Measurements from ENCODE around the gene DGCR8.

Gene DGCR8

DNA sequence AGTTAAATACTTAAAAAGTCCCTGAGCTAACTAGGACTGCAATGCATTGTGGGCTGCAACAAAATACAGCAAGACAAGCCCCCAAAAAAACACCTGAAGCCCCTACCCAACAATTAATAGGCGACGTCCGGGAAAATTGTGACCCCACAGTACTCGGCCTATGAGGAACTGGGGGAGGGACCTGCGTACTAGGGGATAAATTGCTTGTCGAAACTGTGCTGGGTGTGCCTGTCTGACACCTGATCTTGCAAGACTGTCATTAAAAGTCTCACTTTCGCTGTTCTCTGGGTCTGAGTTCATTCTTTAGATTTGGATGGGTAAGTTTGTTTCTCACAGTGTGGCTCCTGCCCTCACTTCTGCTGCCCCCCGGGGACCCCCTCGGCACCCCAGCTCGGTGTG is 44.0 kb upstream of the DGCR8 start:
- DNase-seq (ENCODE audit: low spot score) = peak; percentile 51
- no peak for TF ChIP-seq CTCF (IDR thresholded peaks at IDR 0.05; ENCODE audit: borderline replicate concordance, control extremely low read depth, extremely low read depth, insufficient read depth, missing control alignments)
- in situ Hi-C loops (cut with MboI; ENCODE audit: low sequenced_read_pairs, unreplicated experiment) = no loop called here

DNA sequence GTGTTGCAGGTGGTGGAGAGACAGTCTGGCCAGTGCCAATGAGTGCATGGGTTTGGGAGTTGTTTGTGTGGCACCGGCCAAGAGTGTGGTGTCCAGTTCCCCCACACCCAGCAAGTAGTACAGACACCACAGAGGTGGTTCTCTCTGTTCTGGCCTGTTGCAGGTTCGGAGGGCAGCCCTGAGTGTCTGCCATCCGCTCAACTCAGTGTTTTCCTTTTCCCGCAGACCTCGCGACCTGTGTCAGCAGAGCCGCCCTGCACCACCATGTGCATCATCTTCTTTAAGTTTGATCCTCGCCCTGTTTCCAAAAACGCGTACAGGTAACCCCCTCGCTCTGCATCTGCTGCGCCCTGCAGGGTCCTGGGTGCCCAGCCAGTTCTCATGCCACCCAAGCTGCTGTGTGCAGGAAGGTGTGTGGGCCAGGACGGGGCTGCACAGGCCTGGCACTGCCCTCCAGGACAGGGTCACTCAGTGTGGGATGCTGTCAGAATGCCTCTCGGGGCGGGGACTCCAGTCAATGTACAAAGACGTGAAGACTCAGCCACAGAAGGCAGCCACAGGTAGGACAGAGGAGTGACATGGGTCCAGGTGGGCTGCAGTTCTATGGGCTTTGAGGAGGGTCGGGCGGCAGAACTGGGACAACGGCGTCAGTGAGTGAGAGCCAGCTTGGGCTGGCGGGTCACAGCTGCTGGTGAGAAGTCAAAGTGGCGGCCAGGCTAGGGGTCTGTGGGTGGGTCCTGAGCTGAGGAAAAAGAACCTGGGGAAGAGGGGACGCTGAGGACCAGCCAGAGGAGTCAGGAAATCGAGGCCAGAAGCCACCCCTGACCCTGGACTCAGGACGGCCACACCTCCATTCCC is 43.3 kb upstream of the DGCR8 start:
- no peak for TF ChIP-seq CTCF (IDR thresholded peaks at IDR 0.05; ENCODE audit: borderline replicate concordance, control extremely low read depth, extremely low read depth, insufficient read depth, missing control alignments)
- DNase-seq (ENCODE audit: low spot score) = no peak
- in situ Hi-C loops (cut with MboI; ENCODE audit: low sequenced_read_pairs, unreplicated experiment) = no loop called here

GRCh38 chr22:20037419-20037818 is 42.6 kb upstream of the DGCR8 start:
- in situ Hi-C loops (cut with MboI; ENCODE audit: low sequenced_read_pairs, unreplicated experiment) = no loop called here
- no peak for DNase-seq (ENCODE audit: low spot score)
- no peak for TF ChIP-seq CTCF (IDR thresholded peaks at IDR 0.05; ENCODE audit: borderline replicate concordance, control extremely low read depth, extremely low read depth, insufficient read depth, missing control alignments)

- in situ Hi-C loops (cut with MboI; ENCODE audit: low sequenced_read_pairs, unreplicated experiment) = no loop called here
- DNase-seq (ENCODE audit: low spot score) = no peak
- no peak for TF ChIP-seq CTCF (IDR thresholded peaks at IDR 0.05; ENCODE audit: borderline replicate concordance, control extremely low read depth, extremely low read depth, insufficient read depth, missing control alignments)
These were observed 41.5 kb upstream of the DGCR8 start for GRCh38 chr22:20038574-20038973.

- in situ Hi-C loops (cut with MboI; ENCODE audit: low sequenced_read_pairs, unreplicated experiment) = no loop called here
- no peak for TF ChIP-seq CTCF (IDR thresholded peaks at IDR 0.05; ENCODE audit: borderline replicate concordance, control extremely low read depth, extremely low read depth, insufficient read depth, missing control alignments)
- no peak for DNase-seq (ENCODE audit: low spot score)
These were observed 40.2 kb upstream of the DGCR8 start for GRCh38 chr22:20039683-20040325.

GRCh38 chr22:20040327-20041200 is 39.5 kb upstream of the DGCR8 start:
- in situ Hi-C loops (cut with MboI; ENCODE audit: low sequenced_read_pairs, unreplicated experiment) = no loop called here
- DNase-seq (ENCODE audit: low spot score) = no peak
- no peak for TF ChIP-seq CTCF (IDR thresholded peaks at IDR 0.05; ENCODE audit: borderline replicate concordance, control extremely low read depth, extremely low read depth, insufficient read depth, missing control alignments)
